ENCODE data around the gene SAMM50.

The SAMM50 gene

DNA sequence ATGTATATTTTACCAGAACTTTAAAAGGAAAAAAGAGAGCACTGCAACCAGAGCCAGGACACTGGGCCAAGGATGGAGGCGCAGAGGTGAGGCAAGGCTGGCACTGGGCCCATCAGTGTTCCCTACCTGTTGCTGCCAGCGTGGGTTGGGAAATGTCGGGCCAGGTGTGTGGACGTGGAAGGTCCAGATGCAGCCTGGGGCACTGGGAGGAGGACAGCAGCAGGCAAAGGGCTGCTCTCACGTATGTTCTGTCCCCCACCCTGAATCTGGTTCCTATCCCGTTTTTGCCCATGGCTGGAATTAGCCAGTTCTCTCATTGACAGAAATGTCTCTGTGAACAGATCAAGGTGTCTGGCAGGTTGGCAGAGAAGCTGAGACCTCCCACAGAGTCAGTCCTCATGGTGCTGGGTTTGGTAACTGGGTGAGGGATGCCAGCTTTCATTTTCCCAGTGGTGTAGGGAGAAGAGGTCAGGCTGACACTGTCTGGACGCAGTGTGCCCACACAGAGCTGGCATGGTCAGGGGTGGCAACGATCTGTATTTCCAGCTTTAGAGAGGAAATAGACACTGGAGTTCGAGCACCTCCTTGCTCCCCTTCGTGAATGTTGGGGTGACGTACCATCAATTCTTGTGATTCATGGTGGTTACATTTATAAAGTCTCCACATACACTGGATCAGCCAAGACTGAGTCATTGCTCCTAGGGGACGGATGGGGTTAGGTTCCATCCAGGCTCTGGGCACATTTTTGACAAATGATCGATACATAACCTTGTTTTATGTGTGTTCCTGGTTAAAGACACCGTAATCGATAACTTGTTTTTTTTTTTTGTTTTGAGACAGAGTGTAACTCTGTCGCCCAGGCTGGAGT, 35.9 kb upstream of the SAMM50 start:
- no peak for DNase-seq (ENCODE audit: low spot score)
- in situ Hi-C loops (cut with MboI; ENCODE audit: low sequenced_read_pairs, unreplicated experiment), result no loop called here

DNA sequence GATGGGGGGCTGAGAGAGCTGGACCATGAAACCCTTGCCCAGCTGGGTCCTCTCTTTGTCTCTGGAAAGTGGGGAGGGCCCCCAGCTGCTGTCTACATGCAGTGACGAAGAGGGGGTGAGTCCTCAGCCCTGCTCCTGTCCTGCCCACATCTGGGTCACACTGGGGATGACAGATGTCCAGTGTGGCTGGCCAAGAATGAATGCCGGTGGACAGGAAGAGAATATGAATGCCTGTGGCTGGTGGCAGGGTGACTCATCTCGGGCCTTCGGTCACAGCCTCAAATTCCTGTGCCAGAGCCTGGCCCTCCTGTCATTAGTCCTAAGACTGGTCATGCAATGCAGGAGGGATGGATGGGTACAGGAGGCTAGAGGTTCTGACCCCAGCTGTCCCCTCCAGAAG, 33.9 kb upstream of the SAMM50 start:
- no peak for DNase-seq (ENCODE audit: low spot score)
- in situ Hi-C loops (cut with MboI; ENCODE audit: low sequenced_read_pairs, unreplicated experiment), result no loop called here
- TF ChIP-seq, protein P1, sequence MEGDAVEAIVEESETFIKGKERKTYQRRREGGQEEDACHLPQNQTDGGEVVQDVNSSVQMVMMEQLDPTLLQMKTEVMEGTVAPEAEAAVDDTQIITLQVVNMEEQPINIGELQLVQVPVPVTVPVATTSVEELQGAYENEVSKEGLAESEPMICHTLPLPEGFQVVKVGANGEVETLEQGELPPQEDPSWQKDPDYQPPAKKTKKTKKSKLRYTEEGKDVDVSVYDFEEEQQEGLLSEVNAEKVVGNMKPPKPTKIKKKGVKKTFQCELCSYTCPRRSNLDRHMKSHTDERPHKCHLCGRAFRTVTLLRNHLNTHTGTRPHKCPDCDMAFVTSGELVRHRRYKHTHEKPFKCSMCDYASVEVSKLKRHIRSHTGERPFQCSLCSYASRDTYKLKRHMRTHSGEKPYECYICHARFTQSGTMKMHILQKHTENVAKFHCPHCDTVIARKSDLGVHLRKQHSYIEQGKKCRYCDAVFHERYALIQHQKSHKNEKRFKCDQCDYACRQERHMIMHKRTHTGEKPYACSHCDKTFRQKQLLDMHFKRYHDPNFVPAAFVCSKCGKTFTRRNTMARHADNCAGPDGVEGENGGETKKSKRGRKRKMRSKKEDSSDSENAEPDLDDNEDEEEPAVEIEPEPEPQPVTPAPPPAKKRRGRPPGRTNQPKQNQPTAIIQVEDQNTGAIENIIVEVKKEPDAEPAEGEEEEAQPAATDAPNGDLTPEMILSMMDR (IDR thresholded peaks at IDR 0.05; ENCODE audit: borderline replicate concordance, control extremely low read depth, extremely low read depth, insufficient read depth, missing control alignments), result no peak

More for the DNA sequence above, 35.9 kb upstream of the SAMM50 start:
- TF ChIP-seq, protein P1 (IDR thresholded peaks at IDR 0.05; ENCODE audit: borderline replicate concordance, control extremely low read depth, extremely low read depth, insufficient read depth, missing control alignments), result no peak

DNA sequence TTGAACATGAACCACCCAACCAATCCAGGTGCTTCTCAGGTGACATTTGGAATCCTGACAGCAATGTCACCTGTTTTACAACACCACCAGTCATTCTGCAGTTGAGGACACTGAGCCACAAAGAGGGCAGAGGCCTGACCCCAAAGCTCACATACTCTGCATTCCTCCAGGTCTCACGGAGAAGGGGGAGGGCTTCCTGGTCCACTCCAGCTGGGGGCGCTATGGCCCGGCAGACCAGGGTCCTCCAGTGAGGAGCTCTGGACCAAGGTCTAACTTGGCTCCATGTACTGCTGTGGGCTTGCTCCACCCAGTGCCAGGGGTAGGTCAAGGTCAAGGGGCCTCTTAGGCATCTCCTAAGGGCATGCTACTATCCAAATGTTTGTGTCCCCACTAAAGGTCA, 33.1 kb upstream of the SAMM50 start:
- in situ Hi-C loops (cut with MboI; ENCODE audit: low sequenced_read_pairs, unreplicated experiment), result no loop called here
- no peak for DNase-seq (ENCODE audit: low spot score)
- TF ChIP-seq, protein P1 (IDR thresholded peaks at IDR 0.05; ENCODE audit: borderline replicate concordance, control extremely low read depth, extremely low read depth, insufficient read depth, missing control alignments), result no peak

DNA sequence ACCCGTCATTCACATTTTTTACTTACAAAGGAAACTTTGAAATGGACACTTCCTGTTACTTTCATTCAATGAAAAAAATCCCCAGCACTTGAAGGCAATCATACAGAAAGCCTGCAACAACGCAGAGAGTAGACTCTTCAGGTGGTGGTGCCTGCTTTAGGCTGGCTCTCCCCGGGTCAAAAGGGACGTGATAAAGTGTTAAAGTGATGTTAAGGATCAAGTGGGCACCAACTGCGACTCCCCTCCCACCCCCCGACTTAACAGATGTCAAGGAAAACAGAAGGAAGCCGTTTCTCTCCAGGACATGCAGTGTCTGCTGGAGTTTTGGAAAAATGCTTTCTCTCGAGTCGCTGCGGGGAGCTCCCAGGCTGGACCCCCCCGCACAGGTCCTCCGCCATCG, 32.1 kb upstream of the SAMM50 start:
- in situ Hi-C loops (cut with MboI; ENCODE audit: low sequenced_read_pairs, unreplicated experiment), result no loop called here
- peak; percentile 69 for DNase-seq (ENCODE audit: low spot score)
- TF ChIP-seq, protein P1 (IDR thresholded peaks at IDR 0.05; ENCODE audit: borderline replicate concordance, control extremely low read depth, extremely low read depth, insufficient read depth, missing control alignments), result no peak

DNA sequence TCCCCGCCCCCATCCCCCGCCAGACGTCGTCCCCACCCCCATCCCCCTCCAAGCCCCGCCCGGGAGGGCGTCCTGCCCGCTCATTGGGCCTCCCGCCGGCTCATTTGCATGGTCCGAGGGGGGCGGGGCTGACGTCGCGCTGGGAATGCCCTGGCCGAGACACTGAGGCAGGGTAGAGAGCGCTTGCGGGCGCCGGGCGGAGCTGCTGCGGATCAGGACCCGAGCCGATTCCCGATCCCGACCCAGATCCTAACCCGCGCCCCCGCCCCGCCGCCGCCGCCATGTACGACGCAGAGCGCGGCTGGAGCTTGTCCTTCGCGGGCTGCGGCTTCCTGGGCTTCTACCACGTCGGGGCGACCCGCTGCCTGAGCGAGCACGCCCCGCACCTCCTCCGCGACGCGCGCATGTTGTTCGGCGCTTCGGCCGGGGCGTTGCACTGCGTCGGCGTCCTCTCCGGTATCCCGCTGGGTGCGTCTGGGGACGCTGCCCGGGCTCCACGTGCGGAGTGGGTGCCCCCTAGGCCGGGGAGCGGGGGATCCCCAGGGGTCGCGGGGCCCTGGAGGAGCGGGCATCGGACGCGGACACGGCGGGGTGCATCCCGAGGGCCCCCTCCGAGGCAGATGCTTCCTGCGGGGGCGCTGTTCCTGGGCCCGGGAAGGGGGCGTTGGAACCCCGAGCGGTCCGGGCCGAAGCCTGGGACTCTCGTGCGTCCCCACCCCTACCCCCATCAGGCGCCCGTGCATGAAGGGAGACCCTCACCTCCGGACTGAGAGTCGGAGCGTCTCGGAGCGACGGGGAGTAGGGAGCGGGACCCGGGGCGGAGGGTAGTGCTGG, 31.4 kb upstream of the SAMM50 start, which contains the start of gene PNPLA3:
Gene PNPLA3, plus strand, starts transcription at position 175 of the 834 bp plus-strand sequence. Its CDS starts 107 bp downstream, at position 282.
- DNase-seq (ENCODE audit: low spot score), result peak; percentile 92
- TF ChIP-seq, protein P1 (IDR thresholded peaks at IDR 0.05; ENCODE audit: borderline replicate concordance, control extremely low read depth, extremely low read depth, insufficient read depth, missing control alignments), result no peak
- in situ Hi-C loops (cut with MboI; ENCODE audit: low sequenced_read_pairs, unreplicated experiment), result no loop called here

DNA sequence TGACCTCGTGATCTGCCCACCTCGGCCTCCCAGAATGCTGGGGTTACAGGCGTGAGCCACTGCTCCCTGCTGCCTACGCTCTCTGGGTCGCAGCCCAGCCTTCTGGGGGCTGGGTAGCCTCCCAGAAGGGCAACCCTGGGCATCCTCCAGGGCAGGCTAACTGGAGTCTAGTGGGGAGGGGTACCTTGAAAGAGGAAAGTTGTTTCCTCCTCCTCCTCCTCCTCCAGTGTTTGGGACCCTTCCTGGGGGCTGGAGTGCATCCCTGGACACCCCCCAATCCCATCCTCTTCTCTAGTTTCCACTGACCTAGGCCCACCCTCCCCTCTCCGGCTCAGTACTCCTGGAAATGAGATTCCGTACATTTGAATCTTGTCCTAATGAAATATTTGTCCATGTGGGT, 30.4 kb upstream of the SAMM50 start:
- DNase-seq (ENCODE audit: low spot score), result no peak
- in situ Hi-C loops (cut with MboI; ENCODE audit: low sequenced_read_pairs, unreplicated experiment), result no loop called here
- TF ChIP-seq, protein P1 (IDR thresholded peaks at IDR 0.05; ENCODE audit: borderline replicate concordance, control extremely low read depth, extremely low read depth, insufficient read depth, missing control alignments), result no peak

Data from GM13976 (cell line).